Effector CD4-positive, alpha-beta T cell (primary cell): ENCODE data around the gene FSHR. TPM values are rescaled to one million over a fixed set of nuclear protein-coding genes. Genes with fewer than 3 reads are reported as not detected.

Source experiments
- DNase-seq: peaks from one replicate; pipeline ENCODE4 v3.0.0-alpha.2; 2020
- total RNA-seq: gene quantifications from one replicate; lab custom pipeline; 2026; lab: John Stamatoyannopoulos, UW

The FSHR gene
- total RNA-seq, result not detected

GRCh38 chr2:49154140-49154539 is at the start of gene FSHR:
Gene FSHR (minus strand): TSS chr2:49154515. CDS start chr2:49154417, 98 bp downstream.
- no peak for DNase-seq

- DNase-seq, result no peak
Measured at GRCh38 chr2:49199266-49199665, 45.0 kb upstream of the FSHR start.

- no peak for DNase-seq
Measured at GRCh38 chr2:49194701-49195100, 40.4 kb upstream of the FSHR start.

DNA sequence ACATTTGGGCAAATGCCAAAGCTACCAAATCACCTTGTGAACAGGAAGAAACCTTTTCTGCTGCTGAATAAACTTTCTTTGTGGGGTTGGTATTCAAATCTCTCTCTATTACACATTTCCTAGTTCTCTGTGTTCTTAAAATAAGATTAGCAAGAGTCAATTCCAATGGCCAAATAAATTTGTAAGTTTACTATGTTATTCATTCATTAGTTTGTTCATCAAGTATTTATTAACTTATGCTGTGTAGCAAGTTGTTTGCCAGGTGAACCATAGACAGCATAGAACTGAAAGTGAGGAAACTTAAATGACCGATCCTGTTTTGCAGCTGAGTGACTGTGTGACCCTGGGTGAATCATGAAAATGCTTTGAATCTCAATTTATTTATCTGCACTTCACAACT is 37.7 kb upstream of the FSHR start:
- no peak for DNase-seq

GRCh38 chr2:49189512-49190225 is 35.4 kb upstream of the FSHR start:
- DNase-seq, result no peak

DNA sequence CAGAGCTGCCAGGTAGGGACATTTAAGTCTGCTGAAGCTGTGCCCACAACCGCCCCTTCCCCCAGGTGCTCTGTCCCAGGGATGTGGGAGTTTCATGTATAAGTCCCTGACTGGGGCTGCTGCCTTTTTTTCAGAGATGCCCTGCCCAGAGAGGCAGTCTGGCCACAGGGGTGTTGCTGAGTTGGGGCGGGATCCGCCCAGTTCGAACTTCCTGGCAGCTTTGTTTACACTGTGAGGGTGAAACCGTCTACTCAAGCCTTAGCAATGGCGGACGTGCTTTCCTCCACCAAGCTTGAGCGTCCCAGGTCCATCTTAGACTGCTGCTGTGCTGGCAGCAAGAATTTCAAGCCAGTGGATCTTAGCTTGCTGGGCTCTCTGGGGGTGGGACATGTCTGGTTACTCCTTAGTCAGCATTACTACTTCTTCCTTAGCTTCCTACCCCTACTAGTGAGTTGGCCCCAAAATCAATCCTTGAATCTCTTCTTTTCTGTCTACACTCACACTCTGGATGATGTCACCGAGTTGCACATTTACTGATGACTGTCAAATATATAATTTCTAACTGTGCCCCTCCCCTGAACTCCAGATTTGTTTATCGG is 31.8 kb upstream of the FSHR start:
- no peak for DNase-seq

GRCh38 chr2:49178656-49179055 is 24.3 kb upstream of the FSHR start:
- no peak for DNase-seq

GRCh38 chr2:49177194-49177593 is 22.9 kb upstream of the FSHR start:
- no peak for DNase-seq

GRCh38 chr2:49175831-49176230 is 21.5 kb upstream of the FSHR start:
- no peak for DNase-seq

- no peak for DNase-seq
Measured at GRCh38 chr2:49174750-49175149, 20.4 kb upstream of the FSHR start.

DNA sequence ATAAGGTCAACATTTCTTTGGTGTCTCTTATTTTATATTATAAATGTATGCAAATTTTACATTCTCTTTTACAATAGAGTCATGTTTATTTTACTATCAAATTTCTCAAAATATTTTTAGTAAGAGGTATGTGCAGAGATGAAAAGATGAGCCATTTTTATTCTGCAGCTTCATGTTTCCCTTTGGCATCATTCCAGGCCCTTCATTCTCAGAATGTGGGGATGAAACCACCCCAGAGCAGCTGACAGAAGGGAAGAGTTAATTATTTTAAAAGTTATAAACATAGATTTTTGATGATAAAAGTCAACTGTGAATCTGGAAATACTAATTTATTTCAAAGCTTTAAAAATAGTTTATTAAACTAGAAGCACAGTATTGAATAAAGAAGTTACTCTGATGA is 12.8 kb upstream of the FSHR start:
- no peak for DNase-seq

DNA sequence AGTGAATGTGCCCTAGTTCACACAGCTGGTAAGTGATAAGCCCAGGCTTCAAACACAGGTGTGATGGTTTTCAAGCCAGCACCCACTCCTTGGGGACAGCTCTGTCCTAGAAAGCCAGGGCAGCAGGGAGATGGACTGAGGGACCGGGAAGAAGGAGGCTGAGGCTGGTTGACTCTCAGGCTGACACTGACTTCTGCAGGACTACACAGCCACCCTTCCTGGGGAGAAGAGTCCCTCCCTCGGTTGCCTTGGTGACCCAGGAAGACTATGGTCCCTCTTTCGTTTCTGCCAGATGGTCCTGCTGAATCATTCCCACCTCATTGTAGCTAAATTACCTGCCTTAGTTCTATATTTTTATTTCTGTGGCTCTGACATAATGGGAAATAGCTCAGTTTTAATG is 11.3 kb upstream of the FSHR start:
- no peak for DNase-seq

DNA sequence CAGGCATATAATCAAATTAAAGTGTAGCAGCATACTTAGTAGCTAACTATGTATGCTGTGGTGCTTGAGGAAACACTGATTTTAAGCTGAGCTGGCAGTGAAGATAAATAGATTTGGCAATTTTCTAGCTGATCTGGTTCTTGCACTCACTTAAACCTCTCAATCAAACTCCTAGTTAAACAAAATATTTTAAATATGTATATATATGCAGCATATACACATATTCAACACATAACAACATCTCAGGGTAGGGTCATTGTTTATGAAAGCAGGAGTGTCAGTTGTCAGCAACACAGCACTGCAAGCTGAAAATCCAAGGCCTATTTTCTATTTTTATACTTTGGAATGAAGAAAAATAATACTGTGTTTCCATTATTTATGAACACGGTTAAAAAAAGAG is 10.4 kb upstream of the FSHR start:
- DNase-seq, result no peak

DNA sequence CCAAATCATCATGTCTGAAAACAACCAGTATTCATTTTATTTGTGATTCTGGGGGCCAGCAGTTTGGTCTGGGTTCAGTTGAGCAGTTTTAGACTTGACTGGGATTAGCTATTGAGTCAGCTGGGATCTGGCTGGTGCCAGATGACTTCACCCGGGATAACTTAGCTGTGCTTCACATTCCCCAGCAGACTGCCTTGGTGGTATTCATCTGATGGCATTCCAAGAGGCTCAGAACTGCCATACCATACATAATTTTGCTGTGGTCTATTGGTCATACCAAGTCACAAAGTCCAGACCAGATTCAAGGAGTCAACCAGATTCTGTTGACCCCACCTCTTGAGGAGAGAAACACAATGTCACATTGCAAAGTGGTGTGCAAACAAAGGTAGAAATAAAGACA is 7.8 kb upstream of the FSHR start:
- DNase-seq, result no peak

- no peak for DNase-seq
Measured at GRCh38 chr2:49154891-49155290, 576 bp upstream of the FSHR start.

- DNase-seq, result no peak
Measured at GRCh38 chr2:49153252-49153651, 1.1 kb downstream of the FSHR start.

- DNase-seq, result no peak
Measured at GRCh38 chr2:49152824-49153223, 1.5 kb downstream of the FSHR start.

GRCh38 chr2:49146401-49146800 is 7.9 kb downstream of the FSHR start:
- DNase-seq, result no peak

DNA sequence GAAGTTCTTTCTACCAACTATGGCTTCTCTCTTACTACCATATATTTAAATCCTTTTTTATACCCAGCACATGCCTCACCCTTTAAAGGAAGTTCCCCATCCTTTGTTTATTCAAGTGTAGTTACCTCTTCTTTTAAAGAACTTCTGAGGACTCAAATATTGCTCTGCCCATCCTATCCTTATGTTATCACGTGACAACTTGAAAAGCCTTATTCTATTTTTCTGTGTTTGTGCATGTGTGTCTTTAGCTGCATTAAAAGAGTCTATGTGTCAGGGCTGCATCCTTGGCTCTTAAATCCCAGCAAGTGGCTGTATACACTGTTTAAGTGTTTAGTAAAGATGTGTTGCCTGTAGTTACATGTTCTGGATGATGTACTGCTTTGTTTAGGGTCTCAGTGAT is 22.5 kb downstream of the FSHR start:
- no peak for DNase-seq

- no peak for DNase-seq
Measured at GRCh38 chr2:49129034-49129433, 25.3 kb downstream of the FSHR start.

- DNase-seq, result no peak
Measured at GRCh38 chr2:49123600-49123999, 30.7 kb downstream of the FSHR start.

DNA sequence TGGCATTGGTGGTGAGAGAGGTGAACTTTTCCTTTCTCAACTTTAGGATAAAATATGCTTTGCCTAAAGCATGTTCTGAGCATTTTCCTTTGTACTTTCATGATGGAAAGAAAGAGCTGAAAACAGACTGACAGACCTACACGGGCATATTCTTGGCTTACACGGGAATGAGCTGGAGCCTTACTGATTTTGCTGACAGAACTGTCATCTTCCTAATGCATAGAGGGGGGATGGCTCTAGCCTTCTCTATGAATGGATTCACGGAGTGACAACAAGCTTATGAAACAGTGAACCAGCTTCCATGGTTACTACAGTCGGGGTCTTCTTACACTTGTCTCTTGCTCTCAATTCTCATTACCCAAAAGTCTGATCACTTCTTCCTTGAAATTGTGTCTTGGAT is 32.2 kb downstream of the FSHR start:
- no peak for DNase-seq

DNA sequence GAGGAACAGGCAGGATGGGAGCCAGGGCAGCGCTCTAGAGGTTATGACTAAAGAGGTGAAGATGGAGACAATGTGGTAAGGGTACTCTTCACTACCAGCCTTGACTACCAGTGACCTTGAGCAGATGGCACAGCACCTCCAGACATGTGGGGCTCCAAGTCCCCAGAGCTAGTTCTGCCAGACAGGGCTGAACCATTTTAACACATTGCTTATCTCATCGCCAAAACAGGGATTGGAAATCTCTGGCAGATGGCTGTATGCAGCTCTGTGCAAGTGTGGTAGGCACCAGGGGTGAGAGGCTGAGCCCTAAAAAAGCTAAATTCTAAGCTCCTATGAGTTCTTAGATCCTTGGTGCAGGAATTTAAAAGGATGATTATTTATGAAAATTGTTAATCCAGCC is 41.3 kb downstream of the FSHR start:
- DNase-seq, result no peak

GRCh38 chr2:49111456-49111855 is 42.9 kb downstream of the FSHR start:
- DNase-seq, result no peak

DNA sequence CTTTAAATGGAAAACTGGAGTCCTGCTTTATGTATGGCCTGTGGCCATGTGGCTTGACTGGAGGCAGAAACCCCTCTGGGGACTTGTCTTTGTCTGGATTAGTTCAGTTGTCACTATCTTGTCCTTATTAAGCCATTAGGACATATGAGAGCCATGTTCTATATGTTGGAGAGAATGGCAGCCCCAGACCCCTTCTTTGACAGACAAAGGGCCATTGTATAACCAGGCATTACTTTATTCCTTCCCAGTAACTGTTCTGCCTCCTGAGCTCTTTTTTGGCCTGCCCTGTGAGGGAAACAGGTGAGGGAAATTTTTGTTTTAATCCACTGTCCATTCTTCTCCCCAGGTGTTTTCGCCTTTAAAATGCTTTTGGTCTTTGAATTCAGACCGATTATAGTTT is 43.3 kb downstream of the FSHR start:
- DNase-seq, result no peak
